GM04504 (cell line): Measurements from ENCODE around the gene SKI.
"Not testable (repeated sequence)": the region's sequence is repeated elsewhere in the genome, so short reads cannot be mapped to it uniquely, and the experiment has no call there.

Source experiments
- DNase-seq: peaks from one replicate; pipeline ENCODE4 v3.0.0-alpha.2; 2012; ENCODE audit warnings: low read depth

Gene SKI

GRCh38 chr1:2322581-2323211 is 94.6 kb downstream of the SKI start:
- no peak for DNase-seq

- no peak for DNase-seq
Observed at GRCh38 chr1:2323451-2323974, 95.4 kb downstream of the SKI start.

GRCh38 chr1:2324553-2325366 is 96.6 kb downstream of the SKI start:
- DNase-seq: no peak

GRCh38 chr1:2326524-2326923 is 98.4 kb downstream of the SKI start:
- DNase-seq: no peak

GRCh38 chr1:2327162-2327561 is 99.0 kb downstream of the SKI start:
- DNase-seq: not testable (repeated sequence)

- DNase-seq: no peak
Observed at GRCh38 chr1:2327841-2328240, 99.7 kb downstream of the SKI start.

GRCh38 chr1:2328676-2329455 is 100.7 kb downstream of the SKI start:
- no peak for DNase-seq

- no peak for DNase-seq
Observed at GRCh38 chr1:2330035-2330434, 101.9 kb downstream of the SKI start.

- DNase-seq: peak; percentile 83
Observed at GRCh38 chr1:2330519-2331199, 102.5 kb downstream of the SKI start.

- no peak for DNase-seq
Observed at GRCh38 chr1:2331200-2331544, 103.1 kb downstream of the SKI start.

GRCh38 chr1:2331580-2331979 is 103.5 kb downstream of the SKI start:
- DNase-seq: not testable (repeated sequence)

GRCh38 chr1:2334366-2334765 is 106.2 kb downstream of the SKI start:
- no peak for DNase-seq

- DNase-seq: no peak
Observed at GRCh38 chr1:2334883-2335534, 106.9 kb downstream of the SKI start.

- no peak for DNase-seq
Observed at GRCh38 chr1:2335721-2336455, 107.8 kb downstream of the SKI start.

GRCh38 chr1:2336499-2336898 is 108.4 kb downstream of the SKI start:
- no peak for DNase-seq

- DNase-seq: no peak
Observed at GRCh38 chr1:2337081-2337480, 109.0 kb downstream of the SKI start.

GRCh38 chr1:2337501-2337900 is 109.4 kb downstream of the SKI start:
- no peak for DNase-seq

GRCh38 chr1:2339206-2340085 is 111.3 kb downstream of the SKI start:
- DNase-seq: no peak

GRCh38 chr1:2340086-2340917 is 112.2 kb downstream of the SKI start:
- no peak for DNase-seq
